ENCODE results near the gene RPL27. TPM values are rescaled to one million over a fixed set of nuclear protein-coding genes. Genes with fewer than 3 reads are reported as not detected.
"Not testable (repeated sequence)": the region's sequence is repeated elsewhere in the genome, so short reads cannot be mapped to it uniquely, and the experiment has no call there.

RPL27 gene
- total RNA-seq, 1 experiment from 2014 or later: 3,033 TPM

- Histone ChIP-seq H3K36me3 (no peaks in the 10 kb centered on the region), H3K4me1 (0 out of 2 replicates have a peak, but pooled peaks cover 6% of the 10 kb centered on the region), H3K4me3 (peak overlapping the region; percentile 84), H3K27ac (no peak overlapping the region; the same call in 1 of the 2 replicates), H3K9me3 (replicated peaks) (no peaks in the 10 kb centered on the region), H3K27me3 (no peaks in the 10 kb centered on the region)
- DNase-seq: peak; percentile 40 to 55
Observed at GRCh38 chr17:42980766-42981397, 17.3 kb upstream of the RPL27 start.

- H3K27ac ChIP-seq: no peak overlapping the region
- no peak for DNase-seq
- no peaks in the 10 kb centered on the region for H3K9me3 ChIP-seq (replicated peaks)
- 0 out of 2 replicates have a peak, but pooled peaks cover 6% of the 10 kb centered on the region for H3K4me1 ChIP-seq
- H3K27me3 ChIP-seq: no peaks in the 10 kb centered on the region
- no peak overlapping the region for H3K4me3 ChIP-seq
- H3K36me3 ChIP-seq: peaks cover 5% of the 10 kb centered on the region
Observed at GRCh38 chr17:42982266-42982665, 16.0 kb upstream of the RPL27 start.

GRCh38 chr17:42985225-42985624 lies 13.0 kb upstream of the RPL27 start:
- Histone ChIP-seq H3K27me3 (no peaks in the 10 kb centered on the region), H3K27ac (no peak overlapping the region), H3K36me3 (peaks cover 20% of the 10 kb centered on the region), H3K4me1 (no peaks in the 10 kb centered on the region), H3K9me3 (replicated peaks) (no peaks in the 10 kb centered on the region), H3K4me3 (no peak overlapping the region)
- no peak for DNase-seq

- Histone ChIP-seq H3K27me3 (no peaks in the 10 kb centered on the region), H3K36me3 (peaks cover 41% of the 10 kb centered on the region), H3K27ac (no peak overlapping the region), H3K4me1 (no peaks in the 10 kb centered on the region), H3K9me3 (replicated peaks) (no peaks in the 10 kb centered on the region), H3K4me3 (no peak overlapping the region)
- DNase-seq: no peak
Observed at GRCh38 chr17:42989141-42989540, 9.1 kb upstream of the RPL27 start.

GRCh38 chr17:42989726-42990652 lies 8.2 kb upstream of the RPL27 start:
- DNase-seq: no peak
- H3K27ac ChIP-seq: no peak overlapping the region
- H3K4me3 ChIP-seq: no peak overlapping the region
- peaks cover 41% of the 10 kb centered on the region for H3K36me3 ChIP-seq
- no peaks in the 10 kb centered on the region for H3K4me1 ChIP-seq
- H3K27me3 ChIP-seq: no peaks in the 10 kb centered on the region
- H3K9me3 ChIP-seq (replicated peaks): no peaks in the 10 kb centered on the region

GRCh38 chr17:42991471-42991870 lies 6.7 kb upstream of the RPL27 start:
- Histone ChIP-seq H3K27ac (no peak overlapping the region), H3K4me3 (no peak overlapping the region), H3K4me1 (no peaks in the 10 kb centered on the region), H3K27me3 (no peaks in the 10 kb centered on the region), H3K9me3 (replicated peaks) (no peaks in the 10 kb centered on the region), H3K36me3 (peaks cover 41% of the 10 kb centered on the region)
- DNase-seq: no peak

GRCh38 chr17:42992872-42993271 lies 5.3 kb upstream of the RPL27 start:
- Histone ChIP-seq H3K27me3 (no peaks in the 10 kb centered on the region), H3K4me3 (no peak overlapping the region), H3K27ac (no peak overlapping the region), H3K4me1 (no peaks in the 10 kb centered on the region; the same call in 1 of the 2 replicates), H3K9me3 (replicated peaks) (no peaks in the 10 kb centered on the region), H3K36me3 (peaks cover 34% of the 10 kb centered on the region)
- DNase-seq: no peak

GRCh38 chr17:42993913-42994312 lies 4.3 kb upstream of the RPL27 start:
- peaks cover 35% of the 10 kb centered on the region for H3K36me3 ChIP-seq
- H3K27ac ChIP-seq; H3K4me3 ChIP-seq; DNase-seq; H3K4me1 ChIP-seq; H3K9me3 ChIP-seq (replicated peaks); H3K27me3 ChIP-seq: not testable (repeated sequence)

- H3K36me3 ChIP-seq: peaks cover 47% of the 10 kb centered on the region
- DNase-seq: no peak
- no peaks in the 10 kb centered on the region for H3K9me3 ChIP-seq (replicated peaks)
- no peaks in the 10 kb centered on the region; the same call in 1 of the 2 replicates for H3K4me1 ChIP-seq
- H3K27ac ChIP-seq: peak overlapping the region; percentile 10; the same call in 1 of the 2 replicates
- no peaks in the 10 kb centered on the region for H3K27me3 ChIP-seq
- H3K4me3 ChIP-seq: peak overlapping the region; percentile 54
Observed at GRCh38 chr17:42997390-42997983, 732 bp upstream of the RPL27 start.

GRCh38 chr17:42999003-42999525 lies 845 bp downstream of the RPL27 start:
- Histone ChIP-seq H3K4me3 (peak overlapping the region; percentile 83), H3K36me3 (peaks cover 53% of the 10 kb centered on the region), H3K27me3 (no peaks in the 10 kb centered on the region), H3K9me3 (replicated peaks) (no peaks in the 10 kb centered on the region), H3K27ac (peak overlapping the region; percentile 88), H3K4me1 (no peaks in the 10 kb centered on the region; the same call in 1 of the 2 replicates)
- no peak for DNase-seq

- DNase-seq; H3K27me3 ChIP-seq; H3K4me3 ChIP-seq; H3K4me1 ChIP-seq; H3K9me3 ChIP-seq (replicated peaks); H3K27ac ChIP-seq: not testable (repeated sequence)
- H3K36me3 ChIP-seq: peaks cover 58% of the 10 kb centered on the region
Observed at GRCh38 chr17:43000894-43001293, 2.7 kb downstream of the RPL27 start.

GRCh38 chr17:43003542-43004172 lies 5.4 kb downstream of the RPL27 start:
- no peaks in the 10 kb centered on the region for H3K27me3 ChIP-seq
- H3K4me3 ChIP-seq: no peak overlapping the region
- no peaks in the 10 kb centered on the region for H3K9me3 ChIP-seq (replicated peaks)
- H3K36me3 ChIP-seq: peaks cover 58% of the 10 kb centered on the region
- DNase-seq: peak in 1 of 2 experiments; percentile 31
- no peaks in the 10 kb centered on the region for H3K4me1 ChIP-seq
- H3K27ac ChIP-seq: no peak overlapping the region

GRCh38 chr17:43006639-43007551 lies 8.7 kb downstream of the RPL27 start, which contains the start of gene IFI35:
Gene IFI35, plus strand, starts transcription at chr17:43006784. Its CDS starts 164 bp downstream, at chr17:43006948.
- H3K36me3 ChIP-seq: peaks cover 25% of the 10 kb centered on the region
- DNase-seq: no peak
- no peak within 1 kb of the TSS for H3K27ac ChIP-seq
- H3K4me3 ChIP-seq: no peak within 1 kb of the TSS
- H3K27me3 ChIP-seq: no peaks in the 10 kb centered on the region
- no peaks in the 10 kb centered on the region for H3K9me3 ChIP-seq (replicated peaks)
- H3K4me1 ChIP-seq: no peaks in the 10 kb centered on the region

Data from SJCRH30 (cell line).